Erythroblast (primary cell): ENCODE measurements around the gene DDR1.

ENCODE experiments used
- GATA1 ChIP-seq: IDR thresholded peaks from 2 replicates; pipeline ENCODE4 v1.6.1; 2011; ENCODE audit warnings: low read depth, mild to moderate bottlenecking, control low read depth, low read length, moderate library complexity
- POLR2A ChIP-seq: IDR thresholded peaks from 2 replicates; pipeline ENCODE4 v1.6.1; 2011; ENCODE audit warnings: mild to moderate bottlenecking, low read length

- no peak for TF ChIP-seq POLR2A
- TF ChIP-seq GATA1 = no peak
These were observed 62.9 kb downstream of the DDR1 start for GRCh38 chr6:30947231-30947630.
